HG03097 (cell line): ENCODE measurements around the gene NF1.
"Not testable (repeated sequence)": the region's sequence is repeated elsewhere in the genome, so short reads cannot be mapped to it uniquely, and the experiment has no call there.

Experiments
- ATAC-seq: cut with Tn5 transposase; IDR thresholded peaks from one replicate; pipeline ENCODE4 v1.9.1; 2021; ENCODE audit not compliant: unreplicated experiment, low FRiP score

The NF1 gene

GRCh38 chr17:31122746-31123145 is 28.0 kb downstream of the NF1 start:
- ATAC-seq = no peak

GRCh38 chr17:31126318-31126717 is 31.5 kb downstream of the NF1 start:
- ATAC-seq = no peak

DNA sequence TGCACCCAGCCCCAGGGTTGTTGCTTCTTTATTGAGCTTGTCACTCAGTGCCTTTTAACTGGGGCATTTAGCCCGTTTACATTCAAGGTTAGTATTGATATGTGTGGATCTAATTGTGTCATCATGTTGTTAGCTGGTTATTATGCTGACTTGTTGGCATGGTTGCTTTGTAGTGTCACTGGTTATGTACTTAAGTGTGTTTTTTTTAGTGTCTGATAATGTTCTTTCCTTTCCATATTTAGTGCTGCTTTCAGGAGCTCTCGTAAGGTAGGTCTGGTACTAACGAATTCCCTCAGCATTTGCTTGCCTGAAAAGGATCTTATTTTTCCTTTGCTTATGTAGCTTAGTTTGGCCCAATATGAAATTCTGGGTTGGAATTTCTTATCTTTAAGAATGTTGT is 33.5 kb downstream of the NF1 start:
- ATAC-seq = no peak

DNA sequence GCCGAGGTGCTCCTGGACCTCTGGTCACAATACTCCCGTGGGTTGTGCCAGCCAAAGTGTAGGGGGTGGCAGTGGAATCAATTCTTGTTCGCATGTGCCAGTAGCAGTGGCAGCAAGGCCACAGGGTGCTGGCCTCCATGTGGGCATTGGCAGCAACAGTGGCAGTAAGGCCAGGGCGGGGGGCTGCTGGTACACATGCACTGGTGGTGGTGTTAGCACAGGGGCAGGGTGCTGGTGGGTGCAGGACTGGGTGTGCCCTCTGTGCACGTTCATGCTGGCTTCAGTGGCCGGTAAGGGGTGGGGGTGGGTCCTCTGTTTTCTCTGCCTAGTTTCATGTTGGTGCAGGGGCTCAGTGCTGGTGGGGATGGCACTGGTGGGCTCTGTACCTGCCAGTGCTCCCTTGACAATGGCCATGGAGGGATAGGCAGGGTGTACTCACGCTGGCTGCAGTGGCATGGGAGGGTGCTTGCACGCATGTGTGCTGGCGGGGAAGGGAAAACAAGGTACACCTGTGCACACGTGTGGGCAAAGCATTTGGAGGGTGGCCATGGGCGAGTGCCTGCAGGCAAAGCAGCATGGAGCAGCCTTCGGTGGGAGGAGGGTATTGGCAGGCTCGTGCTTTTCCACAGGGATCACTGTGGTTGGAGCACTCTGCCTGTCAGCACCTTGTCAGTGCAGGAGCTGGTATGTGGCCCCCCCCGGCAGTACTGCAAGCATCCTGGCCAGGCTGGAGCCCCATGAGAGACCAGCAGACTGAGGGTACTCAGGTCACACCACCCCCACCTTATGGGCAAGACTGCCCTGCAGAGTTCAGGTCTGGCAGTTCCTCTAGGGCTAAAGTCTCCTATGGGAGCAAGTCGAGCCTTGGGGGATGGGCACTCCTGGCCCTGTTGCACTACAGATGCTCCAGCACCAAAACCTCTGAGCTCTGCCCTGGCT is 35.8 kb downstream of the NF1 start:
- ATAC-seq = no peak

- no peak for ATAC-seq
These were observed 36.5 kb downstream of the NF1 start for GRCh38 chr17:31131299-31131698.

- no peak for ATAC-seq
These were observed 38.2 kb downstream of the NF1 start for GRCh38 chr17:31132977-31133376.

DNA sequence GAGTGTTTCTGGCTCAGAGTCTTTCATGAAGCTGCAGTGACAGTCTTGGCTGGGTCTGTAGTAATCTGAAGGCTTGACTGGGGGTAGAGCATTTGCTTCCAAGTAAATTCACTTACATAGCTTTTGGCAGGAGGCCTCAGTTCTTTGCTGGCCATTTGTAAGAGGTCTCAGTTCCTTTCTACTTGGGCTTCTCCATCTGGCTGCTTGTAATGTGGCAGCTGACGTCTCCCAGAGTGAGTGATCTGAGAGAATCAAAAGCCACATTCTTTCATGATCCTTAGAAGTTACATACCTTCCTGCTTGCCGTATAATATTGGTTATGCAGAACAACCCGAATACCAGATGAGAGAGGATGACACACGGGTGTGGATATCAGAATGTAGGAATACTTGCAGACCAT is 39.8 kb downstream of the NF1 start:
- no peak for ATAC-seq

DNA sequence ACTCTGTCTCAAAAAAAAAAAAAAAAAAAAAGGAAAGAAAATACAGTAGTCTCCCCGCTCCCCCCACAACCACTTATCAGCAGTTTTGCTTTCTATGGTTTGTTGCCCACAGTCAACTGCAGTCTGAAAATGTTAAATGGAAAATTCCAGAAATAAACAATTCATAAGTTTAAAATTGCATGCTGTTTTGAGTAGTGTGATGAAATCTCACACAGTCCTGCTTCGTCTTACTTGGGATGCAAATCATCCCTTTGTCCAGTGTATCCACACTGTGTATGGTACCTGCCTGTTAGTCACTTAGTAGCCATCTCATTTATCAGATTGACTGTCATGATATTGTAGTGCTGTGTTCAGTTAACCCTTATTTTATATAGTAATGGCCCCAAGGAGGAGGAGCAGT is 41.5 kb downstream of the NF1 start:
- no peak for ATAC-seq

- no peak for ATAC-seq
These were observed 45.3 kb downstream of the NF1 start for GRCh38 chr17:31140111-31140510.

DNA sequence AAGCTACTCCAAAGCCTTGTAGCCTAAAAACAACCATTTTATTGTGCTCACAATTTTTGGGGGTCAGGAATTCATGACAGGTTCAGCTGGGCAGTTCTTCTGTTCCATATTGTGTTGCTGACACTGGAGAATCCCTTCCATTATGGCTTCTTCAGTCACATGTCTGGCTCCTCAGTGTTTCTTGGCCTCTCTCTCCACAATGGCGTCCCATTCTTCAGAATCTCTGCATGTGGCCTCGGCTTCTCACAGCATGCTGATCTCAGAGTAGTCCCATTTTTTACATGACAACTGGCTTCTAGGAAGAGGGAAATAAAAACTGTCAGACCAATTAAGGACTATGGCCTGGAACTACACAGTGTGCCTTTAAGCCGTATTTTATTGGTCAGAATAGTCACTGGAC is 49.7 kb downstream of the NF1 start:
- ATAC-seq = no peak

DNA sequence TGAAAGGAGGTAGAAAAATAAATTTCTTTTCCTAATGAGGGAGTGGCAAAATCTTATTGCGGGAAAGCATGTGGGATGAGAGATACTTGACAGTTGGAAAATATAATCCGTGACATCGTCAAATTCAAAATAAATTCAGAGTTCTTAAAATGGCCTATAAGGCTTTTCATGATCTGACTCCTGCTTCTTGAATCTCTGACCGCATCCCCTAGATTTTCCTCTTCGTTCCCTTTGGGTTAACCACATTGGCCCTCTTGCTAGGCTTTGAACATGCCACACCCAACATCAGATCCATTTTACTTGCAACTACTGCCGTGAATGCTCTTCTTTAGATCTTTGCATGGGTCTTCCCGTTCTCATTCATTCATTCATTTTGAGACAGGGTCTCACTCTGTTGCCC is 50.1 kb downstream of the NF1 start:
- no peak for ATAC-seq

- ATAC-seq = no peak
These were observed 52.9 kb downstream of the NF1 start for GRCh38 chr17:31147507-31148202.

DNA sequence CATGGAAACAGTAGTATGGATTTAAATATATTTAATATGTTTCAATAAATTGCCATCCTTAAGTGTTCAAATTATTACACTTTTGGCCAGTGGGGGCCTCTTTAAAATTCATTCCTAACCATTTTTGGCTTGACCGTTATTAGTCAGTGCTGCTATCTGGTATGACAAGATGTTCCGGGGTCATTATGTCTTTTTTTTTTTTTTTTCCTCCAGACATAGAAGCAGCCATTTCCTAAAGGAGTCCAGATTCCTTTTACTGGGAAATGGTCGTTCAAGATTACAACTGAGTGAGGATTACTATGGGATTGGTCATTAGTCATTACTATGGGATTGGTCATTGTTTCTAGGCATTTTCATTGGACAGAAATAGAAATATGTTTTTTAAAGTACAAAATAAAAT is 53.4 kb downstream of the NF1 start:
- ATAC-seq = no peak

DNA sequence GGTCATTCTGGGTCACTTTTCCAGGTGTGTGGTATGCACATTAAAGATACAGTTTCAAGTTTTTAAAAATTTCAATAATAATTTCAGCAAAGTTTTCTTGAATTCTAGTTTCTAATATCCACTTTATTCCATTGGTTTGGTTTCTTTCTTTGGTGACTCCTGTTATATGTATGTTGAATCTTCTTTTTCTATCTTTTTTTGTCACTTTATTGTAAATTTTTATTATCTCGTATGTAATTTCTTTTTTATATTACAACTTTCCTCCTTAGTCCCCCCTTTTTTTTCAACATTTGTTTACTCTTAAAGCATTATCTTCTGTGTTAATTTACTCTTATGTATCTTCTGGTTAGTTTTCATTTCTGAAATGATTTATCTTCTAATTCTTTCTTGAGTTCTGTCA is 57.5 kb downstream of the NF1 start:
- ATAC-seq = no peak

GRCh38 chr17:31155208-31155810 is 60.5 kb downstream of the NF1 start:
- no peak for ATAC-seq

DNA sequence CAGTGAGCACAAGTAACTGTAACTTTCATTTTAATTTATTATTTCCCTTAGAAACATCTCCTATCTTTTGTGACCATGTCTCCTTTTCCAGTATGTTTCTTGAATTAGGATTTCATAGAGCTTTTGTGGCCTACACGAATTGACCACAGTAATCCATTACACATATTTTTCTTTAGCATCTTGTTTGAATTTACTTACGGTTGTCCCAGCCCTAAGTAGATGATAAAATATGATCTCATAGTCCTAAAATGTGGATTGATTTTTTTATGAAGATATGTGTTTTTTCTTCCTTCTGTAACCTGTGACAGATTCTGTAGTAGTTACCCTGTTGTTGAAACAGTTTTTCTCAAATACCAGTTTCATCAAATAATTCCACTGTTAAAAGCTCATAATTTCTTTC is 61.5 kb downstream of the NF1 start:
- no peak for ATAC-seq

DNA sequence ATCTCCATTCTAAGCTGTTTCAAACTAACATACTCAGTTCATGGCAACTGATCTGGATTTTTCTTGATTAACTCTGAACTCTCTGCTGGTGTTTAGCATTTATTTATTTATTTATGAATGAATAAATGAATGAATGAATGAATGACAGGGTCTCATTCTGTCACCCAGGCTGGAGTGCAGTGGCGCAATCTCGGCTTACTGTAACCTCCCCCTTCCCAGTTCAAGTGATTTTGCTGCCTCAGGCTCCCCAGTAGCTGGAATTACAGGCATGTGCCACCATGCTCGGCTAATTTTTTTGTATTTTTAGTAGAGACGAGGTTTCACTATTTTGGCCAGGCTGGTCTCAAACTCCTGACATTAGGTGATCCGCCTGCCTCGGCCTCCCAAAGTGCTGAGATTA is 62.1 kb downstream of the NF1 start:
- ATAC-seq = not testable (repeated sequence)

DNA sequence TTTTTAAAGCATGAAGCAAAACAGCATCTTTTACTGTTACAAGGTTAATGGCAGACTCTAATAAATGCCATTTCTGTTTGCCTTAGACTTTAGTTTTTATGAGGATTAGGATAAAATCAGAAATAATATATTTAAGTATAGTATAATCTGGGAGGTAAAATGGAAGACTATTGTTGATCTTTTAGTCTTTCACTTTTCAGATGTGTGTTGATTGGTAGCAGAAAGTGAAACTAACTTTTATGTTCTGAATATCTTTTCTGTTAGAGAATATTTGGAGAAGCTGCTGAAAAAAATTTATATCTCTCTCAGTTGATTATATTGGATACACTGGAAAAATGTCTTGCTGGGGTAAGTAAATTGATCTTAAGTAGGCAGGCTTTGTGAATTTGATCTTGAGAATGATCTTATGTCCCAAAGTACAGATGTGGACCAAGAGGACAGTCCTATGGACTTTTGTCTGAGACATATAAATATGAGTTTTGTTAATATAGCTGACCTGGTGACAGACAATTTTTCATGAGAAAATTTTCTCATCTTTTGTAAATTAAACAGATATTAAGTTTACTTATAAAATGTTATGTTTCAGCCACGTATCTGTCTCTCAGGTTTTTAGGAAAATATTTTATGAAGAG is 64.1 kb downstream of the NF1 start:
- no peak for ATAC-seq

DNA sequence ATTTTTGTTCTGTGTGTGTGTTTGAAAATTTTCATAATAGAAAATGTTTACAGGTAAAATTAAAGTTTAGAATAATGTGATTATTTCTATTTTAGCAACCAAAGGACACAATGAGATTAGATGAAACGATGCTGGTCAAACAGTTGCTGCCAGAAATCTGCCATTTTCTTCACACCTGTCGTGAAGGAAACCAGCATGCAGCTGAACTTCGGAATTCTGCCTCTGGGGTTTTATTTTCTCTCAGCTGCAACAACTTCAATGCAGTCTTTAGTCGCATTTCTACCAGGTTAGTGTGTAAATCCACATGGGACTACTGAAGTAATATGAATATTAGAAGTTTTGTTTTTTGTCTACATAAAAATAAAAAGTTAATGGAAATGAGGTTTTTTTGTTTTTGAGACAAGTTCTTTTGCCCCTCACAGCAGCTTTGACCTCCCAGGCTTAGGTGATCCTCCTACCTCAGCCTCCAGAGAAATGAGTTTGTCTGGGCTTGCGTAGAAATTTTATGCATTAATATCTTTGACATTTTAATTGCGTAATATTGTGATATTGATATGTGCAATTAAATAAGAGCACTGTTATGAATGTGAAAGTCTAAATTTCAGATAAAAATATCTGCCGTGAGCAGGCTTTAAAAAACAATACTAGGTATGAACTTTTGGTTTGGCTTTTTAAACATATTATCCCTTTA is 68.5 kb downstream of the NF1 start:
- ATAC-seq = no peak

DNA sequence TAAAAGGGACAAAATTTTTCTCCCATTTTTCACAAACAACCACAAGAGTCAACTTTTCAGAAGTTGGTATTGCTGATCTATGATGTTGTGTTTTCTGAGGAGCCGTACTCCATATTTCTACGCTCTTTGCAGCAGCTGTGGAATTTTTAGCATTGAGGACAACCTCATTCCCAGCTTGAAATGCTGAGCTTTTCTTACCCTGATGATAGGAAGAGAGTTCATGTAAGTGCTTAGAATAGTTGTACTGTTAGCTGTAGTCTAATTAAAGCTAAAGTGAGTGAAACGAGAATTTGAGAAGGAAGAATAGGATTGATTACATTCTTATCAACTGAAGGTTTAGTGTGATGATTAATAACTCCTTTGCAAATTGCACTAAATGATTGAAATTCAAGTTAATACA is 72.3 kb downstream of the NF1 start:
- ATAC-seq = no peak

DNA sequence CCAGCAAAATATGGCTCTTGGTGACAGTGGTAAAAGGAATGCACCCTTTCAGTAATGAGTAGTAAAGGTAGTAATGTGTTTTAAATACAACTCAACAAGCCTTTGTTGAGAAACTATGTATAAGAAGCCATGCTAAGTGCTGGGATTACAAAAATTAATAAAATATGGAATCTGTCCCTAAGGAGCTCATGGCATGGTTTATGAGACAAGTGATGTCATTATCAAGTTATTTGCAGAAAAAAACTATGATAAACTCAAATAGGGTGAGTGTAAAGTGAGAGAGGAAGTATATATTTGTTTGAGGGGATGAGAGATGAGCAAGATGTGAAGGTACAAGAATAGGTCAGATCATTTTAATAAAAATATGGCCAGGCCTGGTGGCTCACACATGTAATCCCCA is 76.9 kb downstream of the NF1 start:
- ATAC-seq = no peak
